DLD1 (cell line): Measurements from ENCODE around the gene TMEM235.
"Not testable (repeated sequence)": the region's sequence is repeated elsewhere in the genome, so short reads cannot be mapped to it uniquely, and the experiment has no call there.

Source experiments
- in situ Hi-C: cut with HindIII; loops from 2 replicates; pipeline ENCODE4 v1.10.0; 2017; ENCODE audit warnings: low sequenced_read_pairs

Gene TMEM235

GRCh38 chr17:78214706-78215061, 16.7 kb upstream of the TMEM235 start:
- in situ Hi-C loops: no loop called here

DNA sequence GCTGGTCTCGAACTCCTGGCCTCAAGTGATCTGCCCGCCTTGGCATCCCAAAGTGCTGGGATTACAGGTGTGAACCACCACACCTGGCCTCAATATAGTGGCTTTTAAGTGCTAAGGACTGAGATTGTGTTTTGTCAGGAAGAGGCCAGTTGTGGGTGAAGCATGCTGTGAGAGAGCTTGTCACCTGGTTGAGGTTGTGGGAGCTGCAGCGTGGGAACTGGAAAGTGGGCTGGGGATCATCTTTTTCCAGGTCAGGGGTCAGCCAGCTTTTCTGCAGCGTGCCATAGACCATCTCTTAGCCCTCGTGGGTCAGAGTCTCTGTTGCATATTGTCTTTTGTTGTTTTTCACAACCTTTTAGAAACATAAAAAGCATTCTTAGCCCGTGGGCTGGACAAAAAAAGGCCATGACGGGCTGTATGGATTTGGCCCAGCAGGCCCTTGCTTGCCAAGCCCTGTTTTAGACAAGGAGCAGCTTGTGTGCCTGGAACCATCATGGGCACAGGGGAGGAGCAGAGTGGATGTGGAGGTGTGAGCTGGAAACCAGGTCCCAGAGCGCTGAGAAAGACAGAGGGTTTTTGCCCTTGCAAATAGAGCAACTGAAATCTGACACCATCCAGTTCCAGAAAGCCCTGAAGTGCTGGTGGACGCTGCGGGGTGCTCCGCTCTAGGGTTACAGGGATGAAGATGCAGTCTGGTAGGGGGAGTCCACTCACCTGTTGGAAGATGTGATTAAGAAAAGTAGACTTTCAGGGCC, 11.9 kb upstream of the TMEM235 start:
- in situ Hi-C loops: no loop called here

DNA sequence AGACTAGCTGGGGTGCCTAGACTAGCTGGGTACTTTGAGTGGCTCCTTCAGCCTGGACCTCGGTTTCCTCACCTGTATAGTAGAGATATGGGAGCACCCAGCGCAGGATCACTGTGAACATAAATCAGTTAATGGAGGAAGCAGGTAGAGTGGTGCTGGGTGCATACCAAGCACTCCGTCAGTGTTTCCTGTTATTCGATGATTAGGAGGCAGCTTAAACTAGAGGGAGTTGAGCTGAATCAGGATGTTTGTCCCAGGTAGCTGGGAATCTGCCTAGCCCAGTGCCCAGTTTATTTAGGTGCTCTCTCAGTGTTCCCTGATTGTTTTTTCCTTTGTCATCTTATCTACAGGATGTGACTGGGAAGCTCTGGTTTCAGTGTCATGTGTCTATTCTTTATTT, 8.4 kb upstream of the TMEM235 start:
- in situ Hi-C loops: no loop called here

DNA sequence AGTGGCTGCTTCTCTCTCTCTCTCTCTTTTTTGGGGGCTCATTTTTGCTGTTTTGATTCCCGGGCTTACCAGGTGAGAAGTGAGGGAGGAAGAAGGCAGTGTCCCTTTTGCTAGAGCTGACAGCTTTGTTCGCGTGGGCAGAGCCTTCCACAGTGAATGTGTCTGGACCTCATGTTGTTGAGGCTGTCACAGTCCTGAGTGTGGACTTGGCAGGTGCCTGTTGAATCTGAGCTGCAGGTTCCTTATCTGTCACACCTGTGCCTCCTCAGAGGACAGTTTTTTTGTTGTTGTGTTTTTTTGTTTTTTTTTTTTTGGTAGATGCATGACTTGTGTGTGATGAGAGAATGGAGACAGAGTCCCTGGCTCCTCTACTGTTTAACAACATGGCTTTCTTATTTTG, 7.7 kb upstream of the TMEM235 start:
- in situ Hi-C loops: no loop called here

DNA sequence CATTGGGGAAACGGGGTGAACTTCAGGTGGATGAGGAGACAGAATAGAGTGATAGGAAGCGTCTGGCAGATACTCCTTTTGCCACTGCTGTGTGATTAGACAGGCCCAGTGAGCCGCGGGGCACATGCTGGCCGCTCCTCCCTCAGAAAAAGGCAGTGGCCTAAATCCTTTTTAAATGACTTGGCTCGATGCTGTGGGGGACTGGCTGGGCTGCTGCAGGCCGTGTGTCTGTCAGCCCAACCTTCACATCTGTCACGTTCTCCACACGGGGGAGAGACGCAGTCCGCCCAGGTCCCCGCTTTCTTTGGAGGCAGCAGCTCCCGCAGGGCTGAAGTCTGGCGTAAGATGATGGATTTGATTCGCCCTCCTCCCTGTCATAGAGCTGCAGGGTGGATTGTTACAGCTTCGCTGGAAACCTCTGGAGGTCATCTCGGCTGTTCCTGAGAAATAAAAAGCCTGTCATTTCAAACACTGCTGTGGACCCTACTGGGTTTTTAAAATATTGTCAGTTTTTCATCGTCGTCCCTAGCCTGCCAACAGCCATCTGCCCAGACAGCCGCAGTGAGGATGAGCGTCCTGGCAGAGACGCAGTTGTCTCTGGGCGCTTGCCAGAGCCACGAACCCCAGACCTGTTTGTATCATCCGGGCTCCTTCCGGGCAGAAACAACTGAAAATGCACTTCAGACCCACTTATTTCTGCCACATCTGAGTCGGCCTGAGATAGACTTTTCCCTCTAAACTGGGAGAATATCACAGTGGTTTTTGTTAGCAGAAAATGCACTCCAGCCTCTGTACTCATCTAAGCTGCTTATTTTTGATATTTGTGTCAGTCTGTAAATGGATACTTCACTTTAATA, 7.0 kb upstream of the TMEM235 start:
- in situ Hi-C loops: no loop called here

DNA sequence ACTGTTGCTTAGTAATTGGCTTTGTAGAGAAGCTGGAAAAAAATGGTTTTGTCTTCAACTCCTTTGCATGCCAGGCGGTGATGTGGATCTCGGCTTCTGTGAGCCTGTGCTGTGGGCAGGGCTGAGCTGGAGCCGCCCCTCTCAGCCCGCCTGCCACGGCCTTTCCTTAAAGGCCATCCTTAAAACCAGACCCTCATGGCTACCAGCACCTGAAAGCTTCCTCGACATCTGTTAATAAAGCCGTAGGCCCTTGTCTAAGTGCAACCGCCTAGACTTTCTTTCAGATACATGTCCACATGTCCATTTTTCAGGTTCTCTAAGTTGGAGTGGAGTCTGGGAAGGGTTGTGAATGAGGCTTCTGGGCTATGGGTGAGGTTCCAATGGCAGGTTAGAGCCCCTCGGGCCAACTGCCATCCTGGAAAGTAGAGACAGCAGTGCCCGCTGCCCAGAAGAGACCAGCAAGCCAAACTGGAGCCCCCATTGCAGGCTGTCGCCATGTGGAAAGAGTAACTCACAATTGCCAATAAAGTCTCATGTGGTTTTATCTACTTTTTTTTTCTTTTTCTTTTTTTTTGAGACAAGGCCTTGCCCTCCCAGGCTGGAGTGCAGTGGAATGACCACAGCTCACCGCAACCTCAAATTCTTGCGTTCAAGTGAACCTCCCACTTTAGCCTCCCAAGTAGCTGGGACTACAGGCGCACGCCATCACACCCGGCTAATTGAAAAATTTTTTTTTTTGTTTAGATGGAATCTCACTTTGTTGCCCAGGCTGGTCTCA, 6.2 kb upstream of the TMEM235 start:
- in situ Hi-C loops: no loop called here

GRCh38 chr17:78226055-78226758, 5.2 kb upstream of the TMEM235 start:
- in situ Hi-C loops: no loop called here

DNA sequence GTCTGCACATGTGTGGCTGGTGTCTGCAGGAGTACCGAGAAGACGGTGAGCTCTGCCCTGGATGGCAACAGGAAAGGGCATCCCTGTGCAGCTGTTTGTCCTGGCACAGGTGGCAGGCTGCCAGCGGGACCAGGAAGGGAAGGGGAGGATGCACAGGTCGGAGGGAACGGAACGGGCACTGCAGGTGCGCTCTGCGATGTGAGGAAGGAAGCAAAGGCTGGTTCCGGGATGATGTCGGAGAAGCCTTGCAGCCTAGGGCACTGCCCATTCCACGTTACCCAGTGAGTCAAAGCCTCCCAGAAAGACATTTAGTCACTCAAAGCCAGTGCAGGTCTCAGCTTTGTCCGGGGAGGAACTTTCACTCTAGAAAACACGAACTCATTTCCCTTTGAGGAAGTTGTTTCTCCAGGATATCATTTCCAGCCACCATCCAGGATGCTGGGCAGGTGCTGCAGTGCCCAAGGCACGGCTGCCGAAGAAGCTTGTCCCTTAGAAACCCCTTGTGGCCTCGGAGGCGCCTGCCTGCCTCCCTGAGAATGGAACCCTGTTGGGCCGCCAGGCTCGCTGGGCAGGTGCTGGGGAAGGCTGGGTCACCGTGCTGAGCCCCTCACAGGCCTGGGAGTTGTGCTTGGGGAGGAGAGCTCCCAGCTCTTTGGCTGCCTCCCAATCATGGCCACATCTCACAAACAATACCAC, 4.5 kb upstream of the TMEM235 start:
- in situ Hi-C loops: no loop called here

- in situ Hi-C loops: no loop called here
Measured at GRCh38 chr17:78227455-78227916, 3.9 kb upstream of the TMEM235 start.

GRCh38 chr17:78228176-78228575, 3.3 kb upstream of the TMEM235 start:
- in situ Hi-C loops: no loop called here

GRCh38 chr17:78230252-78230962, 1.0 kb upstream of the TMEM235 start:
- in situ Hi-C loops: no loop called here

DNA sequence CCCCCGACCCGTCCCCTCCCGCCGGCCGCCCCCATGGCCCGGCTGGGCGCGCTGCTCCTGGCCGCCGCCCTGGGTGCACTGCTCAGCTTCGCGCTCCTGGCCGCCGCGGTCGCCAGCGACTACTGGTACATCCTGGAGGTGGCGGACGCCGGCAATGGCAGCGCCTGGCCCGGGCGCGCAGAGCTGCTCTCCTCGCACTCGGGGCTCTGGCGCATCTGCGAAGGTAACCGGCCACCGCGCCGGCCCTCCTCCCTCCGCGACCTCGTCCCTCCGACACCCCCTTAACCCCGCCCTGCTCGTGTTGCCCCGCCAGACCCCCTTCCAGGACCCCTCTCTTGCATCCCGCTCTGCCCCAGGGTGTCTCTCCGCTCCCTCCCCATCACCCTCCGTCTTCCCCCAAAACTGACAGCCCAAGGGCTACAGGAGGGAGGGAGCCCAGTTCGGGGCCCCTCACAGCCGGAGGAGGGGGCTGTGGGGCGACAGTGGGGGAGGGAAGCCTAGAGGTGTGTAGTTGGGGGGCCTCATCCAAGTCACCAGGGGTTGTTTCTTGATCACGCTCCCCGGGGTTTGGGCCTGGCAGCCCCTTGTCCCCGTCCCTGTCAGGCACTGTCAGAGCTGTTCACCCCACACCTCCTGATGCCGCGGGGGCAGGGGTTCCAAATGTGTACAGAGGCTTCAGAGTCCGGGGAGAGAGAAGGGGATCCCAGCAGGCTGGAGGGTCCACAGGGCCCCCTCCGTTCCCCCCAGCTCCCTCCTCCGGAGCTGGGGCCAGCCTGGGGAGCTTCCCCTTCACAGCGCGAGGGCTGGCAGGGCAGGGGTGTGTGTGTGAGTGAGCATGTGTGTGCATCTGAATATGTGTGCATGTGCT, 794 bp downstream of the TMEM235 start:
- in situ Hi-C loops: no loop called here

DNA sequence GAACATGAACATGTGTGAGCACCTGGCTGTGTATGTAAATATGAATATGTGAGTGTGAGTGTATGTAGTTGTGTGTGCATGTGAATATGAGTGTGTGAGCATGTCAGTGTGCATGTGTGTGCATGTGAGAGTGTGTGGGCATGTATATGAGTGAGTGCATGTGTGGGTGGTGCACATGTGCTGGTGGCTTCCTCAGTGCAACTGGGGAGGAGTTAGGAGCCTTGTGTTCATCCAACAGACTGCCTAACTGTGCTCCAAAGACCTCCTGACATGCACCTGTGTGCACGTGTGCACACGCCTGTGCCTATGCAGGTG, 1.4 kb downstream of the TMEM235 start:
- in situ Hi-C loops: no loop called here

GRCh38 chr17:78233678-78234077, 2.2 kb downstream of the TMEM235 start:
- in situ Hi-C loops: no loop called here

DNA sequence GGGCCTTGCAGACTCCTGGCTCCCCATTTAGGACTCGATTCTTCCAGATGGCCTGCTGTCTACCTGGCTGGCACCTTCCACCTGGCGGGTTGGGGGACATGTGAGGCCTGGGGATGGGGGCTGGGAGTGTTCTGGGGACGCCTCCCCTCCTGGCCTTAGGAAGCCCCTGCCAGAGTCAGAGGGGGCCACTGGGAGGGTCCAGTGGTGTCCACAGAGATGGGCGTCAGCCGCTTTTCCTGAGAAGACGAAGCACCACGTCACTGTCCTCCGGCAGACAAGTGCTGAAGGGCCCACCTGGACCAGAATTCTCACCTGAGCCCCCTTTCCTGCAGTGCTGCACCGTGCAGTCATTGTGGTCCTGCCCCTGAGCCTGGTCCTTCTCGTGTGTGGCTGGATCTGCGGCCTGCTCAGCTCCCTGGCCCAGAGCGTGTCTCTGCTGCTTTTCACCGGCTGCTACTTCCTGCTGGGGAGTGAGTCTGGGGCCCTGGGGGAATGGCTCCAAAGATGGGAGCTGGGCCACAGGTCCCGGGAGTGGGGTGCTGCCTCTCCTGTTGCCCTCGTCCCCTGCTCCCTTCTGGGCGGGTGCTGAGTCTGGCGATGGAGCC, 2.9 kb downstream of the TMEM235 start:
- in situ Hi-C loops: no loop called here

GRCh38 chr17:78235022-78235421, 3.6 kb downstream of the TMEM235 start:
- in situ Hi-C loops: not testable (repeated sequence)

- in situ Hi-C loops: no loop called here
Measured at GRCh38 chr17:78235885-78236284, 4.5 kb downstream of the TMEM235 start.

GRCh38 chr17:78236362-78237127, 5.1 kb downstream of the TMEM235 start:
- in situ Hi-C loops: no loop called here
